Activated CD4-positive, alpha-beta T cell treated with anti-CD3 and anti-CD28 coated beads, Interleukin-2, Interleukin-4, amounts not matched to agents 100 ng/mL and 50 ng/mL, durations not matched to agents 16 hours and 8 hours (primary cell): ENCODE measurements around the gene DPH5.
"Not testable (repeated sequence)": the region's sequence is repeated elsewhere in the genome, so short reads cannot be mapped to it uniquely, and the experiment has no call there.

Source experiments
- DNase-seq: peaks from one replicate; pipeline ENCODE4 v3.0.0-alpha.2; 2020; ENCODE audit warnings: low spot score

DPH5 gene, protein sequence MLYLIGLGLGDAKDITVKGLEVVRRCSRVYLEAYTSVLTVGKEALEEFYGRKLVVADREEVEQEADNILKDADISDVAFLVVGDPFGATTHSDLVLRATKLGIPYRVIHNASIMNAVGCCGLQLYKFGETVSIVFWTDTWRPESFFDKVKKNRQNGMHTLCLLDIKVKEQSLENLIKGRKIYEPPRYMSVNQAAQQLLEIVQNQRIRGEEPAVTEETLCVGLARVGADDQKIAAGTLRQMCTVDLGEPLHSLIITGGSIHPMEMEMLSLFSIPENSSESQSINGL

DNA sequence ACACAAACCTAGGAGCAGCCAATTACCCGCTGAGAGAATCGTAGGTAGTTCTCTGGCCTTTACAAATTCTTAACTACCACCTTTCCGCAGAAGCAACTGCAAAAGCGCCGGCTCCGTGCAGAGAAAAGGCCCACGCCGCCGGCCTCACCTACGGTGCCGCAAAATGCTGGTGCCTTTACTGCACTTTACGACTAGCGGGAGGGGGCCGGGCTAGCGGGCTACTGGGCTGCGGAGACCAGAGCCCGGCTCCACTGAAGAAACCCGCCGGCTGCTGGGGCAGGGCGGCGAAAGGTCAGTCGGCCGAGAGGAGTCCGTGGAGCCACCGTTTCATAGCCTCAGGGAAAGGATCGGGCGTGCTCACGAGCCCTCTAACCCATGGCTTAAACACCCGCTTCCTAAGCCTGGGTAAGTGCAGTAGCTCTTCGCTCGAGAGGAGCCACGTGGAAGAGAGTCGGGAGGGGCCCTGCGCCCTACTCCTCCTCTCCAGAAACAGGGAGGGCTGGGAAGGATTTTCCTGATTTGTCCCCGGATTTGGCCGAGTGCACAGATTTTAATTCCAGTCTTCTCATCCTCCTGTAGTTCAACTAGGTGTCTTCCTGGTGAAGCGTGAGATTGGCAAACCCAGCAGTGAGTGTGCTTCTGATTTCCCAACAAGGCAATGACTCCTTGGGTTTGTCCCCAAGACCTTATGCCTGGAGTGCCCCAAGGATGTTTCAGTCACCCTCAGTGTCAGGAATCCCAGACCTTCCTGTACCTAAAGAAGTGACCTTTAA is at the start of gene DPH5:
Gene DPH5 (minus strand): TSS at position 128 of the 773 bp plus-strand sequence. CDS start 341 bp downstream, outside the sequence.
- DNase-seq = peak; percentile 93

GRCh38 chr1:101073836-101074235 is 48.3 kb upstream of the DPH5 start:
- DNase-seq = no peak

DNA sequence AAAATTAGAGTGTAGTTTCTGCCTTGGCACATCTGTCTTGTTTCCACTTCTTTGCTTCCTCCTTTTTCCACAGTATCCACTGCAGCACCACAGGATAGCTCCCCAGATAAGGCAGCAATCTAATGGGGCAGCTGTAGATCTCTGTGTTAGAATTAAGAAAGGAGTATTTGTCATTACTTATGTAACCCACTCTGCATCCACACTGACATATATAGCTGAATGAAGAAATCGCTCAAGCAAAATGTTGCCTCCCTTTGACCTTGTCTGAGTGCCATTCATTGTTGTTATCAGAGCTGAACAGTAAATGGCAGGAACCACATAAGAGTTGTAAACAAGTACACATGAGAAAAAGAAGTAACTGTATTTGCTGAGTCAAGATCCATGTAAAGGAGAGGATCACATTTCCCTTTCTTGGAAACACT is 45.9 kb upstream of the DPH5 start:
- no peak for DNase-seq

DNA sequence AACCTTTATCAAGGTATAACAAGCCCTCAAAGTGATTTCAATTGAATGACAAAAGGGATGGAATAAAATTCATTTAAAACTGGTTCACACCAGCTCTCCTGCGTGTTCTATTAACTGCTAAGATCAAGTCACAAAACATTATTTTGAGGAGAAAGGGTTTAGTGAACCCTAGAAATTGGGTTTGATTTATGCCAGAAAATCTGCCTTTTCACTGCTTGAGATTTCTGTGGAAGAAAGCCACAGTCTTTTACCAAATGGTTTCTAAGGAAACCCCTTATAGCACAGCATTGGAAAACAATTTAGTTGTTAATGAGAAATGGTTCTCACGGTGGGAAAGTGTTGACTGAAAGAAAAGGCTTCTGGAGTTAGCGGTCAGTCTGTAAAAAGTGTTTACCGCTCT is 43.6 kb upstream of the DPH5 start:
- DNase-seq = no peak

DNA sequence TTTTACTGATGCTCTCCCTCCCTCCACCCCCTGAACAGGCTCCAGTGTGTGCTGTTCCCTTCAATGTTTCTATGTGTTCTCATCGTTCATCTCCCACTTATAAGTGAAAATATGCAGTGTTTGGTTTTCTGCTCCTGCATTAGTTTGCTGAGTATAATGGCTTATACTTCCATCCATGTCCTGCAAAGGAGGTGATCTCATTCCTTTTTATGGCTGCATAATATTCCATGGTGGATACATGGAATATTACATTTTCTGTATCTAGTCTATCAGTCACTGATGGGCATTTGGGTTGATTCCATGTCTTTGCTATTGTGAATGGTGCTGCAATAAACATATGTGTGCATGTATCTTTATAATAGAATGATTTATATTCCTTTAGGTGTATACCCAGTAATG is 41.4 kb upstream of the DPH5 start:
- not testable (repeated sequence) for DNase-seq

GRCh38 chr1:101066260-101066936 is 40.8 kb upstream of the DPH5 start:
- no peak for DNase-seq

GRCh38 chr1:101065575-101065974 is 40.0 kb upstream of the DPH5 start:
- no peak for DNase-seq

DNA sequence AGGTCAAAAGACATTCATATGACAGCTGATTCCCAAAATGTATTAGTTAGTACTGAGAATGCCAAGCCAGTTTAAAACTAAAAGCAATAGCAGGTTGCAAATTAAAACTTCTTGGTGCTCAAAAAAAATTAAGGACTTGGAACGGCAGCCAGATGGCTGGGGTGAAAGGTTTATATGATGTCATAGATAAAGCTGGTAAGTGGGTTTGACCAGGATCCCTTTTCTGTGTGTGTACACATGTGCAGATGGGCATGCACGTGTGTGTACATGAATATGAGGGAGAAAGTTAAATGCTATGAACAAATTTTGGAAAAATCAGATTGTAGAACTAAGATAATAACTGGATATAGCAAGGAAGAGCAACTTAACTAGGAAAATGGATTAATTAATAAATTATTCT is 39.1 kb upstream of the DPH5 start:
- DNase-seq = no peak

DNA sequence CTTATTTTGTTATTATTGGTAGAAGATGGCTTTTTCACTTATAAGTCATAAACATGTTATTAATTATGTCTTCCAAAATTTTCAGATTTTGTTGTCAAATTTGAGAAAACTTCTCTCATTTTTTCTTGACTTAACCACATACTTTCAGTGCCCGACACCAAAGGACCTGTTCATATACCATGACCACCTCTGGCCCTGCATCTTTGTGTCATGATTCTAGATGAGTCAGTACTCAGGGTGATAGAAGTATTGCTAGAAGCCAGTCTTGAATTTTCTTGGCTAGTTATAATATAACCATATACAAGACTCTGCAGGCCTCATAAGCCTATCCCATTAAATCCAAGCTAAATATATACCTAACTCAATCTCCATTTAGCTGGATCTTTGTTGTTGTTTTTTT is 35.4 kb upstream of the DPH5 start:
- no peak for DNase-seq

GRCh38 chr1:101059945-101060542 is 34.5 kb upstream of the DPH5 start:
- no peak for DNase-seq

- no peak for DNase-seq
Measured at GRCh38 chr1:101055623-101056022, 30.0 kb upstream of the DPH5 start.

DNA sequence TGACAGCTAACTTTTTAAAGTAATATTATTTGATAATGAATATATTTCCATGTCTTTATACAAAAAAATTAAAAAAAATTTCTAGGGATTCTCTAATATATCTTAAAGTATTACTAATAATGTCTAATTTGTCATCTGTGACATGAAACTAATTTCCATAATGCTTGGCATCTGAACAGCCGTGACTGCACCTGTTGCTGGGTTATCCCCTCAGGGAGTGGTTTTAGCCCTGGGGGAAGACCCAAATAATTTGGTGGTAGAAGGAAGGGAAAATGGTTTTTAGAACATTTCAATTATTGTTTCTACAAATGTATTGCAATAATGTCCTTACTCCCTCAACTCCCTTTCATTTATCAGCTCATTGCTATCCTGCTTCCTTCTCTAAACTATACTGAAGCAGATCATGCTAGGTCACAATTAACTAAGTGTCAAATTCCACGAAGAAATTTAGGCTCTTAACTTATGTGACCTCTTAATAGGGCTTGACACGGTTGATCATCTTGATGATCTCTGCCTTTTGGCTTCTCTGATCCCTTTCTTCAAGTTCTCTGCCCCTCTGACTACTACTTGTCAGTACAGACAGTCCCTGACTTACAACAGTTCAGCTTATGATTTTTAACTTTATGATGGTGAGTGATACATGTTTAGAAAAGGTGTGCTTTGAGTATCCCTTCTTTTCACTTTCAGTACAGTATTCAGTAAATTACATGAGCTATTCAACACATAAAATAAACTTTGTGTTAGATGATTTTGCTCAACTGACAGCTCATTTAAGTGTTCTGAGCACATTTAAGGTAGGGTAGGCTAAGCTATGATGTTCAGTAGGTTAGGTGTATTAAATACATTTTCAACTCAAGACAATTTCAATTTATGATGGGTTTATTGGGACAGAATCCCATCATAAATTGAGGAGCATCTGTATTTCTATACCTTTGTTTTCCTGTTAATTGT is 26.4 kb upstream of the DPH5 start:
- no peak for DNase-seq

GRCh38 chr1:101050869-101051268 is 25.3 kb upstream of the DPH5 start:
- DNase-seq = no peak

- no peak for DNase-seq
Measured at GRCh38 chr1:101044749-101045148, 19.2 kb upstream of the DPH5 start.

DNA sequence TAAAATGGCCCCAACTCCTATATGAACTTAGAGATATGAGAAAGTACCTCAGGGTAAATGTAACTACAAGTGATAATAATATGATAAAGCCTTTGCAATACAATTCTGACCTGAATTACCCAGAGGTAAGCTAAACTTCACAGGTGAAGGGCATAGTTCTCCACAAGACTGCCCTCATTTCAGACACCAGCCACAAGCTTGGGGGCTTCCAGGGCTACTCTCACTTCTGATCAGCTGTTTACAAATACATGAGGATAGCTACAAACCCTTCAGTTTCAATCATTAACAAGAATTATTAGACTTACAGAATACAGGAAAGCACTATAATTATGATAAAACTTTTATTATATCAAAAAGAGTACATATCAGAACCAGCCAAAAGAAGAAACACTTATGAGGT is 18.7 kb upstream of the DPH5 start:
- DNase-seq = no peak

DNA sequence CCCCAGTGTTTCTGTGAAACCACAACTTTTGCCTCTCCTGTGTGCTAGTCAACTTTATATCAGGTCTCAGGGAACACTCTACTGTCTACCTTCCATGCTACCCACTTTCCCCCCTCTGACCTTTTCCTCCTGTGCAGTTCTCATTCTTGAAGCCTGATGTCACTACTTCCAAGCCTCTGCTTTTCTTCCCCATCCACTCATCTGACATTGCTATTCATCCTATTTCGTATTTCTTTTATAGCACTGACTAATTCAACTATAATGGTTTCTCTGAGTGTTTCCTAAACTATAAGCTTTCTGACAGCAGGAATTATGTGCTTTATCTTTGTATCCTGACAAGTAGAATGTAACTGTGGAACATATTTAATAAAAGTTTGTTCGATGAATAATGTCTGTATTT is 18.2 kb upstream of the DPH5 start:
- no peak for DNase-seq

DNA sequence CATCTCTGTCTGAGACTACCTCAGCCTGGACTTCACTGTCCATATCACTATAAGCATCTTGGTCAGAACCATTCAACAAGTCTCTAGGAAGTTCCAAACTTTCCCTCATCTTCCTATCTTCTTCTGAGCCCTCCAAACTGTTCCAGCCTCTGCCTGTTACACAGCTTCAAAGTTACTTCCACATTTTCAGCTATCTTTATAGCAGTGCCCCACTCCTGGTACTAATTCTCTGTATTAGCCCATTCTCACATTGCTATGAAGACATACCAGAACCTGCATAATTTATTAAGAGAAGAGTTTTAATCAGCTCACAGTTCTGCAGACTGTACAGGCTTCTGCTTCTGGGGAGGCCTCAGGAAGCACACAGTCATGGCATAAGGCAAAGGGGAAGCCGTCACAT is 15.7 kb upstream of the DPH5 start:
- no peak for DNase-seq

GRCh38 chr1:101040666-101041065 is 15.1 kb upstream of the DPH5 start:
- DNase-seq = no peak

DNA sequence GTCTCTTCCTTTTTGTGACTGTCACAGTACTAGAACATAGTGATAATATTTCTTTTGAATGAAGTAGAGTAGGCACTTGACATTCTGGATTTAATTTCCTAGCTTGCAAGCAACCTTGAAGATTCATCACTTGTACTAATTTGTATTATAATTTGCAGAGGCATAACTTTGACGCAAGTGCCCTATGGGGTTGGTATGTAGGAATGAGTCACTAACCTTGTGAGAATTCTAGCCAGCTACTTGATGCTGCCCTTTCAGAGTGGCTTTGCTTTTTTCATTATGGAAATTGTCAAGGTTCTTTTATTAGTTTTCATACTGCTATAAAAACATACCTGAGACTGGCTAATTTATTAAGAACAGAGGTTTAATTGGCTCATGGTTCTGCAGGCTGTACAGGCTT is 13.7 kb upstream of the DPH5 start:
- DNase-seq = no peak

DNA sequence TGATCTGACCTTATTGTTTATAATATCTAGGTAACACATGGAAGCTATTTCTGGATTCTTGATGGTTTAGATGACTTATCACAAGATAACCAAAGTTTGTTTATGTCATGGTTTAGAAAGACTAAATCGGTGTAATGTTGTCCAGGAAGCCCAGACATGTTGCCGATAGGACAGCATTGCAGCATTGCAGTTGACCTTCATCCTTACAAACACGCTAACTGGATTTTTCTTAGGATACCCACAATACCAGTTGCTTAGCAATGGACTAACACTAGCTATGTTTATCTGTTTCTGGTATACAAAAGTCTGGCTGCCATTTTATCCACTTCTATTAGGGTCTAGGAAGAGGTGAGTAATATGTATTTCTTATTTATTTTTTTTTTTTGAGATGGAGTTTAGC is 11.7 kb upstream of the DPH5 start:
- DNase-seq = no peak

GRCh38 chr1:101033017-101033416 is 7.4 kb upstream of the DPH5 start:
- DNase-seq = no peak

DNA sequence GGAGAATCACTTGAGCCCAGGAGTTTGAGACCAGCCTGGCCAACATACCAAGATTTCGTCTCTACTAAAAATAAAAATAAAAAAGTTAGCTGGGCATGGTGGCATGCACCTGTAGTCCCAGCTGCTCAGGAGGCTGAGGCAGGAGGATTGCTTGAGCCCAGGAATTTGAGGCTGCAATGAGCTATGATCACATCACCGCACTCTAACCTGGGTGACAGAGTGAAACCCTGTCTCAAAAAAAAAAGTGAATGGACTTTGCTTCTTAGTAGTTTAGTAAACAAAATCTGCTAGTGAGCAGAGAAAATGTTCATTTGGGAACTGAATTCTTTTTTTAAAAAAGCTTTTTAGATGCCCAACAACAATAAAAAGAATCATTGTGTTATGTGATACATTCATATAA is 6.5 kb upstream of the DPH5 start:
- DNase-seq = not testable (repeated sequence)
